Endodermal cell (in vitro differentiated cells): ENCODE measurements around the gene FZD10. TPM values are rescaled to one million over a fixed set of nuclear protein-coding genes. Genes with fewer than 3 reads are reported as not detected.
A peak's percentile ranks its signal among the peaks of the same experiment; 100 is the strongest.

Experiments used
- DNase-seq: peaks from one replicate; pipeline ENCODE4 v3.0.0-alpha.2; 2017
- H3K27ac ChIP-seq: 2 replicates; pipeline ENCODE4 v1.5.1; 2013; ENCODE audit warnings: mild to moderate bottlenecking, low read depth, low read length, moderate library complexity
- H3K27me3 ChIP-seq: 2 replicates; pipeline ENCODE4 v1.6.1; 2013; ENCODE audit warnings: mild to moderate bottlenecking, low read length, moderate library complexity; ENCODE audit not compliant: insufficient read depth, control insufficient read depth, poor library complexity, severe bottlenecking
- H3K36me3 ChIP-seq: 2 replicates; pipeline ENCODE4 v1.7.0; 2013; ENCODE audit warnings: mild to moderate bottlenecking, low read length, moderate library complexity; ENCODE audit not compliant: control insufficient read depth, insufficient read depth
- H3K4me1 ChIP-seq: one replicate; pipeline ENCODE4 v1.7.0; 2013; ENCODE audit warnings: low read length; ENCODE audit not compliant: control insufficient read depth, insufficient read depth
- H3K4me3 ChIP-seq: 2 replicates; pipeline ENCODE4 v1.5.1; 2013; ENCODE audit warnings: mild to moderate bottlenecking, low read length, moderate library complexity
- H3K9ac ChIP-seq: 2 replicates; pipeline ENCODE4 v1.6.1; 2013; ENCODE audit warnings: mild to moderate bottlenecking, low read length, moderate library complexity; ENCODE audit not compliant: poor library complexity, severe bottlenecking; ENCODE audit errors: extremely low read depth
- H3K9me3 ChIP-seq: 2 replicates; pipeline ENCODE4 v1.6.1; 2013; ENCODE audit warnings: mild to moderate bottlenecking, low read length, moderate library complexity; ENCODE audit not compliant: control insufficient read depth
- H3K27ac Mint-ChIP-seq: 2 replicates; pipeline ENCODE4 v1.8.0; 2020; ENCODE audit warnings: mixed read lengths
- H3K27me3 Mint-ChIP-seq: 2 replicates; pipeline ENCODE4 v1.8.0; 2021; ENCODE audit warnings: mild to moderate bottlenecking, mixed read lengths; ENCODE audit not compliant: insufficient read depth
- H3K36me3 Mint-ChIP-seq: 2 replicates; pipeline ENCODE4 v1.8.0; 2020; ENCODE audit warnings: low read depth, mixed read lengths
- H3K4me1 Mint-ChIP-seq: 2 replicates; pipeline ENCODE4 v1.8.0; 2020; ENCODE audit warnings: mixed read lengths
- H3K4me3 Mint-ChIP-seq: 2 replicates; pipeline ENCODE4 v1.8.0; 2020; ENCODE audit warnings: mild to moderate bottlenecking, moderate library complexity, mixed read lengths
- H3K9me3 Mint-ChIP-seq: 2 replicates; pipeline ENCODE4 v1.8.0; 2020; ENCODE audit warnings: mild to moderate bottlenecking, mixed read lengths
- WGBS, 2 experiments: methylation state at CpG; one replicate each; pipeline versions ENCODE4 v1.1.5 to v1.1.7; 2013; ENCODE audit warnings: missing lambda C conversion rate in 2 of 2, mixed read lengths in 1 of 2; ENCODE audit not compliant: insufficient coverage in 1 of 2, insufficient read length in 1 of 2; 5-methylcytosine and 5-hydroxymethylcytosine counted together
- long read RNA-seq, 4 experiments: library from polyadenylated mRNA in 2 of 4; library from RNA in 1 of 4; library from capped mRNA in 1 of 4; stranded (forward) in 3 of 4; unstranded in 1 of 4; transcript quantifications; one replicate each; pipeline ENCODE4 v2.0.0, GENCODE V29; 2020 to 2021; ENCODE audit warnings: inconsistent platforms in 1 of 4
- polyA plus RNA-seq, 2 experiments: library from polyadenylated mRNA; stranded (reverse); fragments of 50-300 nt; gene quantifications; one replicate each; pipeline ENCODE4 v1.2.3, GENCODE V29; 2013
- total RNA-seq, 2 donors: library from RNA; stranded (reverse); fragmentation: NEBNext Ultra II Directional in 1 of 2; extraction: Animal tissue kit (Norgen Biotek cat#: 25700) in 1 of 2; gene quantifications; 2 replicates in 1 of 2; 3 replicates in 1 of 2; pipeline ENCODE4 v1.2.1, GENCODE V29; 2021
- TF ChIP-seq, protein P1 (sequence below): fragments of 200-600 bp; sonication (generic); conservative IDR thresholded peaks from 2 replicates; pipeline ENCODE4 v1.5.0; 2021; ENCODE audit warnings: antibody characterized with exemption, mild to moderate bottlenecking

The FZD10 gene
- under 1 TPM in 1 of 2 donors, not detected in 1; 0.18 TPM for total RNA-seq
- polyA plus RNA-seq (2013, experiment 1 of 2): 80.9 TPM
- polyA plus RNA-seq (2013, experiment 2 of 2): 59.6 TPM
- long read RNA-seq, experiment 1: 0 reads
- long read RNA-seq, experiment 2: 0 reads
- long read RNA-seq, experiment 3: 0 reads
- long read RNA-seq, experiment 4: 0 reads

- DNase-seq: peak; percentile 95
- peak within 1 kb of the TSS; percentile 91 for H3K27ac ChIP-seq
- WGBS, 2 experiments: 0% methylated on average over 12 to 51 of the region's 51 CpGs
These were observed at the start of gene FZD10 for GRCh38 chr12:130162267-130162666. Gene FZD10, plus strand, starts transcription at chr12:130162464. Its CDS starts 479 bp downstream, at chr12:130162943.

DNA sequence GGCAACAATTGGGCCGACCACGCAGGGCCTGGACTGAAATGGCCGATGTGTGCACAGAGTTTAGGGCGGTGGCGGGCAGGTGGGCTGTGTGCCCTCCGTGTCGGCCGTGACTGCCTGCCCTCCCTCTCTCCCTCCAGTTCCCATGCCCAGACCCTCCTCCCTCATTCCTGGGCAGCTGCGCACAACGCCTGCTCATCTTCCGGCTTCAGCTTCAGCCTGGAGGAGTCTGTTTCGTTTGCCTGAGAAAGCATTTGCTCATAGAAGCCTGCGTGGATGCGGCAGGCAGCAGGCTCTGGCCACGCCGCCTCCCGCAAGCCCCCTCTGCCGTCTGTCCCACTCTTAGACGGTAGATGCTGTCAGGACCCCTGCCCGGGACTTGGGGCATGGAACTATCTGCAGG, 47.3 kb upstream of the FZD10 start:
- DNase-seq: no peak
- peaks cover 4% of the 10 kb centered on the region for H3K4me1 Mint-ChIP-seq
- TF ChIP-seq, protein P1, sequence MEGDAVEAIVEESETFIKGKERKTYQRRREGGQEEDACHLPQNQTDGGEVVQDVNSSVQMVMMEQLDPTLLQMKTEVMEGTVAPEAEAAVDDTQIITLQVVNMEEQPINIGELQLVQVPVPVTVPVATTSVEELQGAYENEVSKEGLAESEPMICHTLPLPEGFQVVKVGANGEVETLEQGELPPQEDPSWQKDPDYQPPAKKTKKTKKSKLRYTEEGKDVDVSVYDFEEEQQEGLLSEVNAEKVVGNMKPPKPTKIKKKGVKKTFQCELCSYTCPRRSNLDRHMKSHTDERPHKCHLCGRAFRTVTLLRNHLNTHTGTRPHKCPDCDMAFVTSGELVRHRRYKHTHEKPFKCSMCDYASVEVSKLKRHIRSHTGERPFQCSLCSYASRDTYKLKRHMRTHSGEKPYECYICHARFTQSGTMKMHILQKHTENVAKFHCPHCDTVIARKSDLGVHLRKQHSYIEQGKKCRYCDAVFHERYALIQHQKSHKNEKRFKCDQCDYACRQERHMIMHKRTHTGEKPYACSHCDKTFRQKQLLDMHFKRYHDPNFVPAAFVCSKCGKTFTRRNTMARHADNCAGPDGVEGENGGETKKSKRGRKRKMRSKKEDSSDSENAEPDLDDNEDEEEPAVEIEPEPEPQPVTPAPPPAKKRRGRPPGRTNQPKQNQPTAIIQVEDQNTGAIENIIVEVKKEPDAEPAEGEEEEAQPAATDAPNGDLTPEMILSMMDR: no peak
- H3K4me1 ChIP-seq: no peaks in the 10 kb centered on the region
- H3K27me3 ChIP-seq: peaks cover 6% of the 10 kb centered on the region
- no peak overlapping the region for H3K9ac ChIP-seq
- H3K36me3 Mint-ChIP-seq: no peaks in the 10 kb centered on the region
- H3K9me3 Mint-ChIP-seq: no peaks in the 10 kb centered on the region
- H3K9me3 ChIP-seq: no peaks in the 10 kb centered on the region
- peaks cover 65% of the 10 kb centered on the region for H3K27me3 Mint-ChIP-seq
- no peak overlapping the region for H3K4me3 ChIP-seq
- no peak overlapping the region for H3K27ac ChIP-seq
- no peaks in the 10 kb centered on the region for H3K36me3 ChIP-seq
- H3K4me3 Mint-ChIP-seq: no peak overlapping the region
- 93 to 95% methylated on average over 11 to 20 of the region's 20 CpGs for WGBS, 2 experiments
- H3K27ac Mint-ChIP-seq: no peak overlapping the region

More at GRCh38 chr12:130162267-130162666, at the start of gene FZD10:
- Histone ChIP-seq H3K4me3 (peak within 1 kb of the TSS; percentile 67), H3K4me1 (peaks cover 6% of the 10 kb centered on the region), H3K27me3 (peaks cover 98% of the 10 kb centered on the region), H3K36me3 (no peaks in the 10 kb centered on the region), H3K9ac (no peak within 1 kb of the TSS), H3K9me3 (no peaks in the 10 kb centered on the region)
- no peak within 1 kb of the TSS for H3K27ac Mint-ChIP-seq
- H3K27me3 Mint-ChIP-seq: peaks cover 47% of the 10 kb centered on the region
- H3K4me3 Mint-ChIP-seq: peak within 1 kb of the TSS; percentile 48
- TF ChIP-seq, protein P1: no peak
- H3K9me3 Mint-ChIP-seq: no peaks in the 10 kb centered on the region
- no peaks in the 10 kb centered on the region for H3K36me3 Mint-ChIP-seq
- H3K4me1 Mint-ChIP-seq: peaks cover 19% of the 10 kb centered on the region

- DNase-seq: no peak
- Mint-ChIP-seq H3K4me1 (peaks cover 4% of the 10 kb centered on the region), H3K27me3 (peaks cover 63% of the 10 kb centered on the region), H3K36me3 (no peaks in the 10 kb centered on the region), H3K4me3 (no peak overlapping the region), H3K27ac (no peak overlapping the region), H3K9me3 (no peaks in the 10 kb centered on the region)
- WGBS, 2 experiments: 93 to 100% methylated on average over 4 to 8 of the region's 8 CpGs
- H3K9ac ChIP-seq: no peak overlapping the region
- H3K36me3 ChIP-seq: no peaks in the 10 kb centered on the region
- H3K4me3 ChIP-seq: no peak overlapping the region
- H3K27me3 ChIP-seq: peaks cover 7% of the 10 kb centered on the region
- no peaks in the 10 kb centered on the region for H3K4me1 ChIP-seq
- H3K9me3 ChIP-seq: no peaks in the 10 kb centered on the region
- TF ChIP-seq, protein P1: no peak
- no peak overlapping the region for H3K27ac ChIP-seq
These were observed 46.6 kb upstream of the FZD10 start for GRCh38 chr12:130115646-130116045.
